ENCODE results near the gene PC. TPM values are rescaled to one million over a fixed set of nuclear protein-coding genes. Genes with fewer than 3 reads are reported as not detected.

Gene PC
- total RNA-seq, 1 donor from 2014 or later: 13.5 TPM

- Histone ChIP-seq H3K27ac (peak overlapping the region; percentile 93 to 99), H3K4me1 (peaks cover 12 to 23% of the 10 kb centered on the region in 2 donors), H3K9me3 (no peaks in the 10 kb centered on the region), H3K36me3 (peaks cover 5 to 31% of the 10 kb centered on the region in 2 donors), H3K27me3 (no peaks in the 10 kb centered on the region), H3K4me3 (peak overlapping the region; percentile 76 to 90)
- intact Hi-C loops (cut with DNase I): loop anchor here (2.0 to 5.0 kb wide), 3 partner anchors 130 to 498 kb away; partner anchors contain the start of genes BRMS1 and PELI3
- no peak for TF ChIP-seq CTCF (IDR thresholded peaks at IDR 0.05)
- DNase-seq (ENCODE audit: low spot score in 2 of 2): no peak
Measured at GRCh38 chr11:66842501-66842895, 115.7 kb downstream of the PC start.

- peaks cover 5 to 26% of the 10 kb centered on the region in 2 donors for H3K36me3 ChIP-seq
- peak overlapping the region; percentile 76 to 90 for H3K4me3 ChIP-seq
- peaks cover 12 to 23% of the 10 kb centered on the region in 2 donors for H3K4me1 ChIP-seq
- H3K27me3 ChIP-seq: no peaks in the 10 kb centered on the region
- intact Hi-C loops (cut with DNase I): loop anchor here (2.0 to 5.0 kb wide), 3 partner anchors 130 to 497 kb away; partner anchors contain the start of genes BRMS1 and PELI3
- peak overlapping the region in 1 of 2 donors; percentile 93 for H3K27ac ChIP-seq
- no peaks in the 10 kb centered on the region for H3K9me3 ChIP-seq
- no peak for TF ChIP-seq CTCF (IDR thresholded peaks at IDR 0.05)
- DNase-seq (ENCODE audit: low spot score in 2 of 2): no peak
Measured at GRCh38 chr11:66841861-66842260, 116.3 kb downstream of the PC start.

- Histone ChIP-seq H3K4me3 (no peak overlapping the region), H3K27ac (no peak overlapping the region), H3K9me3 (no peaks in the 10 kb centered on the region), H3K4me1 (peaks cover 12 to 23% of the 10 kb centered on the region in 2 donors), H3K36me3 (peaks cover 0 to 13% of the 10 kb centered on the region in 2 donors), H3K27me3 (no peaks in the 10 kb centered on the region)
- DNase-seq (ENCODE audit: low spot score in 2 of 2): no peak
- no peak for TF ChIP-seq CTCF (IDR thresholded peaks at IDR 0.05)
- intact Hi-C loops (cut with DNase I): loop anchor here (5.0 kb wide), 2 partner anchors 132 to 373 kb away; partner anchors contain the start of gene PELI3
Measured at GRCh38 chr11:66840317-66841091, 117.7 kb downstream of the PC start.

- intact Hi-C loops (cut with DNase I): loop anchor here (2.0 to 10.0 kb wide), 2 partner anchors 257 to 431 kb away; no protein-coding TSS in a partner anchor
- H3K4me3 ChIP-seq: no peak overlapping the region
- TF ChIP-seq CTCF (IDR thresholded peaks at IDR 0.05): no peak
- no peaks in the 10 kb centered on the region for H3K4me1 ChIP-seq
- no peak for DNase-seq (ENCODE audit: low spot score in 2 of 2)
- H3K36me3 ChIP-seq: peaks cover 0 to 4% of the 10 kb centered on the region in 2 donors
- no peaks in the 10 kb centered on the region for H3K27me3 ChIP-seq
- H3K9me3 ChIP-seq: no peaks in the 10 kb centered on the region
- H3K27ac ChIP-seq: no peak overlapping the region
Measured at GRCh38 chr11:66835768-66836405, 122.3 kb downstream of the PC start.

GRCh38 chr11:66834943-66835342 is 123.2 kb downstream of the PC start:
- Histone ChIP-seq H3K27me3 (no peaks in the 10 kb centered on the region), H3K27ac (no peak overlapping the region), H3K36me3 (peaks cover 0 to 4% of the 10 kb centered on the region in 2 donors), H3K4me3 (no peak overlapping the region), H3K4me1 (no peaks in the 10 kb centered on the region), H3K9me3 (no peaks in the 10 kb centered on the region)
- no peak for DNase-seq (ENCODE audit: low spot score in 2 of 2)
- no peak for TF ChIP-seq CTCF (IDR thresholded peaks at IDR 0.05)
- intact Hi-C loops (cut with DNase I): loop anchor here (1.0 to 10.0 kb wide), 3 partner anchors 141 to 430 kb away; no protein-coding TSS in a partner anchor

Measured in ascending aorta (tissue), 2 donors.